Epidermal melanocyte (primary cell): ENCODE results near the gene GNGT1.

Experiments used
- DNase-seq: peaks from one replicate; pipeline ENCODE4 v3.0.0; 2011; ENCODE audit warnings: low spot score; ENCODE audit not compliant: insufficient read length

GNGT1 gene

DNA sequence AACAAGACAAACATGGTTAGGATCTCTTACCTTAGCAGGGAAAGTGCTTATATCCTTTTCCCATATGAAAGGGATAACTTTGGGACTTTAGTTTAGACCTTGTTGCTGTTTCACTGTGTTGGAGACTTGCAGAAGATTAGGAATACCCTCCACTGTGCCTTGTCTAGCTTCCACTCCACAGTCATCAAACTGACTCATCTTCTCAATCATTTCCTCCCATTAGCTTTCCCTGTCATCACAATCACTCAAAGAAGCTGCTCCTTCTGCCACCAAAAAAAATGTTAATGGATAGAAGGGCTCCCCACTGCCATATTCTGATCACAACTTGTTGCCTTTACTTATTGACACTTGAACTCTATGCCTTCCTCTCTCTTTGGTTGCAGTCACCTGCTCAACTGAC lies 31.9 kb downstream of the GNGT1 start:
- DNase-seq: no peak

GRCh38 chr7:93941945-93942344 lies 35.6 kb downstream of the GNGT1 start:
- no peak for DNase-seq

DNA sequence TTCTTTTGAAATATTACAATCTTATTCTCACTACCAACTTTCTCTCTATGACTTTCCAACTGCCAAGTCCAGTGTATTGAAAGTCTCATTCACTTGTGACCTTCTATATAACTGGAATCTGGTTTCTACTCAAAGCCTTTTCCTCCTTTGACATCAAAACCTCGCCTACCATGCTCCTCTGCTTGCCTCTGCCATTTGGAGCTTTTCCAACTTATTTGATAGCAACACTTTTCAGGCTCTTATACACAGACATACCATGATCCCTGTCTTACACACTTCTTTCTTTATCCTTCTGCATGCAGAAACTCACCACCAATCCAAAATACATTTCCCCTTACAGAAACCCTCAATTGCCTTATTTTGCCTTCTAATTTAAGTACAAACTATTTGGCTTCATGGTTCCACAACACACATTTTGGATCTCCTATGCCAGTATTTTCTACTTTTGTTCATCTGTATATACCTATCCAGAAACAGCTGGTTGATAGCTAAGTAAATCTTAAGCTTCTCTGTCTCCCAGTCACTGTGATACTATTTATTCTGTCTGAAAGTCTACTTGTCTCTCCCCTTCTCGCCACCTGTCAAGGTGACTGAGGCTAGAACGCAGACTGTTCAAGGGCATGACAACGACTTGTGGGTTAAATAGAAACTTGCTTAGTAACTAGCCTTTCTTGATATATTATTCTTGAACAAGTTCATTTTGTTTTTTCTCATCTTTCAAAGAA lies 37.6 kb downstream of the GNGT1 start:
- DNase-seq: no peak

GRCh38 chr7:93944673-93945072 lies 38.3 kb downstream of the GNGT1 start:
- DNase-seq: no peak

DNA sequence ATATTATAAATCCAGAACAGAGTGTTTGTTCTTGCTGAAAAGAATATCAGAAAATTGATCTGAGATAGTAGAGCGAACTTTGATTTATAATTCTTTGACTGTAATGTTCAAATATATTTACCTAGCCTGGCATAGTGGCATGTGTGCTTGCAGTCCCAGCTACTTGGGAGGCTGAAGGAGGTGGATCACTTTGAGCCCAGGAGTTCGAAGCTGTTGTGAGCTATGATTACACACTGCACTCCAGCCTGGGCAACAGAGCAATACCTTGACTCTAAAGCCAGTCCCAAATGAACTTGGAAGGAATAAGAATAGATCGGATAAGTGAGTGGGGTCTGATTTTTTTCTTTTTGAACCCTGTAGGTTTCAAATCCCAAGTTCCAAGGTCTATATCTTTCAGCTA lies 38.7 kb downstream of the GNGT1 start:
- no peak for DNase-seq

GRCh38 chr7:93945756-93946535 lies 39.6 kb downstream of the GNGT1 start:
- no peak for DNase-seq

DNA sequence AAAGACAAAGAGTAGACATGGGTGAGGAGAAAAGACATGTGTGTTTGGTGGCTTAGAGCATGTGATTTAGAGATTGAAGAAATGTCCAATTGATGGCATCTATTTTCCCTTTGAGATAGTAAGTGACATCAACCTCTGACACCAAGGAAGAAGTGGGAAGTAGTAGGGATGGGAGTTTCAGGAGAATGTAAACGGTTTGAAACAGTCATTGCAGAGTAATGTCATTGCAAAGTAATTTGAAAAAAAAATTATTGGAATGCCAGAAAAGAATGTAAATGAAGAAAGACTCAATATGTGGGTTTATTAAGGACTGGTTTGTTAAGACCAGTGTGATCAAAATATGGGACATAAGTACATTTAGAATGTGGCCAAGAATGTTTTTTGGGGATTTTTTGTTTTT lies 41.7 kb downstream of the GNGT1 start:
- no peak for DNase-seq

GRCh38 chr7:93948873-93949272 lies 42.5 kb downstream of the GNGT1 start:
- DNase-seq: no peak

DNA sequence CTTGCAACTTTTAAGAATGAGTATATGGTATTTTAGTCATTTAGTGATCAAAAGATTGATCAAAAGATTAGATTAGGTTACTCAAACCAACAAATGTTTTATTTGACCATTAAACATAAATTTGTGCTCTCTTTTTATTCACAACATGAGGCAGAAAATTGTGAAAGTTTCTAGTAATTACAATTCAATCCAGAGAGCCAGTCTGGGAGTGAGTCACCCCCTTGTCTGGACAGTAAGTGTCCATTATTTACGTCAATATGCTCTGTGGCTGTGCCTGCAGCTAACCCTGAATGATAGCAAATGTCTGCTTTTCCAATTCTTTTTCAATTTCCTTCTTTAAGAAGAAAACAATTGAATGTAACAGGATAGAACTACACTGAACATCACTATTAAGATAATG lies 43.1 kb downstream of the GNGT1 start:
- no peak for DNase-seq

DNA sequence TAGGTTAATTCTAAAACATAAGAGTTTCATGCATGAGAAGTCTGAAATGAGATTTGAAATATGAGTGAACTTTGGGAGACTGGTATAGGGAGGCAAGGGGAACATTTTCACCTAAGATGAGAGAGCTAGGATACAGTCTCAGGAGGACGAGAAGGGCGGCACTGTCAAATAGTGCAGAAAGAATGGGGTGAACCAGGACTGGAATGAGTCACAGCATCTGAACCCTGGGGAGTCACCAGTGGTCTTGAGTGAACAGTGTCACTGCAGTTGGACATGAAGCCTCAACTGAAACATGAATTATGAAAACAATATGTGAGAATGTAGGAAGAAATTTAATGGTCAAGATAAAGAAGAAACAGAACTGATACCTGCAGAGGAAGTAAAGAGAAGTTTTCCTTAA lies 48.9 kb downstream of the GNGT1 start:
- no peak for DNase-seq

DNA sequence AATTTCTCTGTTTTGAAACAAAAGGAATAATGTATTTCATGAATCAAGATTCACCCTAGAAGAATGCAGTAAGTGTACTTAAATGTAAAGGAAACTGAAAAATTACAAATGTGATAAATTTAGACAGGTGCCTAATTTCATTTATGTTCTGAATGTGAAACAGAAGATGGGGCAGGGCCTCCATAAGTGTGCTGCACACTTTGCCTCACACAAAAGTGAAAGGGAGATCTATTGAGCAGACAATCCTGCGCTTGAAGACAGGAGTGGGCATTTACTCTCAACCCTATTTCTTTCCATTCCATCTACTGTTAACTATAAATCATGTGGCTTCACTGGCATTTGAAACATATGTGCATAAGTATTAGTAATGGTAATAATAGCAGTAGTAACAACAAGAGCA lies 51.4 kb downstream of the GNGT1 start:
- DNase-seq: no peak

GRCh38 chr7:93958216-93958615 lies 51.8 kb downstream of the GNGT1 start:
- no peak for DNase-seq

GRCh38 chr7:93958651-93959050 lies 52.3 kb downstream of the GNGT1 start:
- DNase-seq: no peak
